Activated CD8-positive, alpha-beta memory T cell treated with anti-CD3 and anti-CD28 coated beads, Interleukin-2, amount 50 U/mL, for 48 hours (primary cell): ENCODE data around the gene HMGCS2.

Experiments
- DNase-seq: peaks from one replicate; pipeline ENCODE4 v3.0.0-alpha.2; 2020

Gene HMGCS2

GRCh38 chr1:119768778-119769177 is at the start of gene HMGCS2:
Gene HMGCS2, minus strand, starts transcription at chr1:119768905. Its CDS starts 61 bp downstream, at chr1:119768844.
- no peak for DNase-seq

GRCh38 chr1:119818181-119818580 is 49.5 kb upstream of the HMGCS2 start:
- DNase-seq: no peak

- no peak for DNase-seq
Observed at GRCh38 chr1:119816407-119816806, 47.7 kb upstream of the HMGCS2 start.

GRCh38 chr1:119815928-119816327 is 47.2 kb upstream of the HMGCS2 start:
- no peak for DNase-seq

- no peak for DNase-seq
Observed at GRCh38 chr1:119815361-119815760, 46.7 kb upstream of the HMGCS2 start.

GRCh38 chr1:119814288-119814687 is 45.6 kb upstream of the HMGCS2 start:
- no peak for DNase-seq

GRCh38 chr1:119811985-119812557 is 43.4 kb upstream of the HMGCS2 start:
- DNase-seq: no peak

- DNase-seq: no peak
Observed at GRCh38 chr1:119811387-119811786, 42.7 kb upstream of the HMGCS2 start, which contains the start of gene REG4. Gene REG4, minus strand, starts transcription at chr1:119811460. Its CDS starts 2,691 bp downstream, at chr1:119808769.

- peak; percentile 81 for DNase-seq
Observed at GRCh38 chr1:119808972-119809550, 40.4 kb upstream of the HMGCS2 start.

- no peak for DNase-seq
Observed at GRCh38 chr1:119808491-119808890, 39.8 kb upstream of the HMGCS2 start.

- DNase-seq: no peak
Observed at GRCh38 chr1:119806489-119806888, 37.8 kb upstream of the HMGCS2 start.

- no peak for DNase-seq
Observed at GRCh38 chr1:119805746-119806145, 37.0 kb upstream of the HMGCS2 start.

- DNase-seq: no peak
Observed at GRCh38 chr1:119805247-119805646, 36.5 kb upstream of the HMGCS2 start.

- DNase-seq: no peak
Observed at GRCh38 chr1:119799599-119800177, 31.0 kb upstream of the HMGCS2 start.

- DNase-seq: no peak
Observed at GRCh38 chr1:119799003-119799402, 30.3 kb upstream of the HMGCS2 start.

- DNase-seq: no peak
Observed at GRCh38 chr1:119797606-119798005, 28.9 kb upstream of the HMGCS2 start.

GRCh38 chr1:119797162-119797561 is 28.5 kb upstream of the HMGCS2 start:
- DNase-seq: no peak

- no peak for DNase-seq
Observed at GRCh38 chr1:119795261-119796200, 26.8 kb upstream of the HMGCS2 start.

GRCh38 chr1:119794876-119795240 is 26.2 kb upstream of the HMGCS2 start:
- no peak for DNase-seq

- DNase-seq: no peak
Observed at GRCh38 chr1:119794230-119794875, 25.6 kb upstream of the HMGCS2 start.

GRCh38 chr1:119791377-119791776 is 22.7 kb upstream of the HMGCS2 start:
- no peak for DNase-seq

GRCh38 chr1:119790451-119791198 is 21.9 kb upstream of the HMGCS2 start:
- DNase-seq: no peak
